B cell (primary cell): ENCODE data around the gene SPTBN1. TPM values are rescaled to one million over a fixed set of nuclear protein-coding genes. Genes with fewer than 3 reads are reported as not detected.

ENCODE experiments used
- ATAC-seq: fragments of 200-7000 bp; cut with Tn5 transposase; one replicate; pipeline ENCODE4 v1.10.0; 2021; ENCODE audit warnings: low read depth, mild to moderate bottlenecking, moderate number of reproducible peaks, moderate library complexity
- CTCF ChIA-PET: fragments of 350-600 bp; sonication (Branson Sonifier 250); formaldehyde crosslinking; loops from one replicate; lab custom pipeline; 2021; ENCODE audit warnings: antibody characterized with exemption, inconsistent platforms; lab: Charles Lee
- POLR2A ChIA-PET: fragments of 350-600 bp; sonication (Branson Sonifier 250); formaldehyde crosslinking; loops from one replicate; lab custom pipeline; 2021; ENCODE audit warnings: antibody characterized with exemption; lab: Charles Lee
- DNase-seq: peaks from one replicate; pipeline ENCODE4 v3.0.0; 2013
- H2AFZ ChIP-seq: 2 replicates; pipeline ENCODE4 v1.6.1; 2012; ENCODE audit warnings: mild to moderate bottlenecking, low read depth, low read length; ENCODE audit not compliant: insufficient read depth, poor library complexity, severe bottlenecking
- H3K27ac ChIP-seq, 2 donors: 1 replicate in 1 of 2; 2 replicates in 1 of 2; pipeline ENCODE4 v1.5.1; 2012 to 2013; ENCODE audit warnings: low read length in 2 of 2, mild to moderate bottlenecking in 2 of 2, moderate library complexity in 1 of 2
- H3K27me3 ChIP-seq, 4 experiments: fragments of 200-600 bp in 1 of 4; sonication (generic) in 1 of 4; replicated peaks in 1 of 4; 1 replicate in 2 of 4; 2 replicates in 2 of 4; pipeline versions ENCODE4 v1.6.1 to v1.7.0; 2013 to 2016; ENCODE audit warnings: low read length in 3 of 4, mild to moderate bottlenecking in 2 of 4, mixed read lengths in 1 of 4, moderate library complexity in 1 of 4; ENCODE audit not compliant: insufficient read depth in 4 of 4, control insufficient read depth in 3 of 4; ENCODE audit errors: control extremely low read depth in 1 of 4
- H3K36me3 ChIP-seq, 2 experiments: replicated peaks in 1 of 2; 1 replicate in 1 of 2; 2 replicates in 1 of 2; pipeline versions ENCODE4 v1.6.1 to v1.7.1; 2013; ENCODE audit warnings: low read length in 1 of 2; ENCODE audit not compliant: insufficient read depth in 2 of 2, control insufficient read depth in 1 of 2; ENCODE audit errors: control extremely low read depth in 1 of 2, extremely low read depth in 1 of 2
- H3K4me1 ChIP-seq, 2 donors: fragments of 200-600 bp in 1 of 2; sonication (generic) in 1 of 2; 1 replicate in 1 of 2; 2 replicates in 1 of 2; pipeline versions ENCODE4 v1.5.1 to v1.6.1; 2013 to 2017; ENCODE audit warnings: low read length in 2 of 2; ENCODE audit not compliant: control insufficient read depth in 2 of 2, insufficient read depth in 2 of 2
- H3K4me2 ChIP-seq: replicated peaks from 2 replicates; pipeline ENCODE3; 2012; ENCODE audit warnings: mild to moderate bottlenecking, low read depth, low read length; ENCODE audit not compliant: poor library complexity, severe bottlenecking
- H3K4me3 ChIP-seq, 5 experiments: fragments of 200-600 bp in 1 of 5; sonication (generic) in 1 of 5; 1 replicate in 3 of 5; 2 replicates in 2 of 5; pipeline versions ENCODE4 v1.5.1 to v1.7.0; 2011 to 2016; ENCODE audit warnings: low read length in 4 of 5, mild to moderate bottlenecking in 4 of 5, low read depth in 2 of 5, control low read depth in 1 of 5, moderate library complexity in 1 of 5; ENCODE audit not compliant: insufficient read depth in 1 of 5; ENCODE audit errors: control extremely low read depth in 1 of 5, extremely low read depth in 1 of 5
- H3K79me2 ChIP-seq: fragments of 200-600 bp; sonication (generic); one replicate; pipeline ENCODE4 v1.6.0; 2016; ENCODE audit warnings: low read length; ENCODE audit not compliant: control insufficient read depth, insufficient read depth
- H3K9ac ChIP-seq: fragments of 200-600 bp; sonication (generic); 2 replicates; pipeline ENCODE4 v1.6.1; 2017; ENCODE audit warnings: mild to moderate bottlenecking, low read length, moderate library complexity
- H3K9me3 ChIP-seq, 3 donors: one replicate each; pipeline versions ENCODE4 v1.6.1 to v1.7.1; 2013; ENCODE audit warnings: low read length in 2 of 3; ENCODE audit not compliant: control insufficient read depth in 2 of 3, insufficient read depth in 1 of 3; ENCODE audit errors: control extremely low read depth in 1 of 3
- H4K20me1 ChIP-seq: 2 replicates; pipeline ENCODE4 v1.6.0; 2012; ENCODE audit warnings: mild to moderate bottlenecking, low read length; ENCODE audit not compliant: insufficient read depth, control insufficient read depth, poor library complexity, severe bottlenecking
- H3K27ac Mint-ChIP-seq: one replicate; pipeline ENCODE4 v1.8.0; 2021; ENCODE audit warnings: mixed read lengths
- H3K27me3 Mint-ChIP-seq: one replicate; pipeline ENCODE4 v1.8.0; 2021; ENCODE audit warnings: mixed read lengths
- H3K4me1 Mint-ChIP-seq: one replicate; pipeline ENCODE4 v1.8.0; 2021; ENCODE audit warnings: mixed read lengths
- H3K4me3 Mint-ChIP-seq: one replicate; pipeline ENCODE4 v1.8.0; 2021; ENCODE audit warnings: mixed read lengths
- H3K9me3 Mint-ChIP-seq: one replicate; pipeline ENCODE4 v1.8.0; 2022; ENCODE audit warnings: mixed read lengths; ENCODE audit not compliant: insufficient read depth
- EZH2 ChIP-seq: IDR thresholded peaks from 2 replicates; pipeline ENCODE4 v1.6.1; 2012; ENCODE audit warnings: borderline replicate concordance, low read depth, mild to moderate bottlenecking, moderate library complexity, low read length; ENCODE audit not compliant: insufficient read depth, poor library complexity, severe bottlenecking
- WGBS: methylation state at CpG from one replicate; pipeline ENCODE4 v1.1.5; 2013; ENCODE audit warnings: missing lambda C conversion rate; ENCODE audit not compliant: insufficient coverage; 5-methylcytosine and 5-hydroxymethylcytosine counted together
- intact Hi-C: fragments of 100-400 bp; cut with micrococcal nuclease; formaldehyde crosslinking; loops from one replicate; pipeline ENCODE4 v1.10.0; 2022
- polyA plus RNA-seq: library from polyadenylated mRNA; depleted of rRNA; stranded (reverse); fragments of >200 nt; gene quantifications from 2 replicates; pipeline ENCODE4 v1.2.3, GENCODE V29; 2012
- total RNA-seq, 2 donors: library from RNA; stranded (reverse); fragments of 120-200 nt in 1 of 2; gene quantifications; 1 replicate in 1 of 2; 2 replicates in 1 of 2; pipeline versions ENCODE4 v1.2.3 to v1.2.4, GENCODE V29; 2013 to 2022
- TF ChIP-seq, protein P1 (sequence below): fragments of 200-600 bp; IDR thresholded peaks from one replicate; pipeline ENCODE4 v1.8.0; 2022; ENCODE audit warnings: antibody characterized with exemption, mild to moderate bottlenecking

The SPTBN1 gene
- total and polyA plus RNA-seq, 2 donors (not counting 1 experiment from before 2014, with no cell fraction given): 43.7 to 144 TPM

DNA sequence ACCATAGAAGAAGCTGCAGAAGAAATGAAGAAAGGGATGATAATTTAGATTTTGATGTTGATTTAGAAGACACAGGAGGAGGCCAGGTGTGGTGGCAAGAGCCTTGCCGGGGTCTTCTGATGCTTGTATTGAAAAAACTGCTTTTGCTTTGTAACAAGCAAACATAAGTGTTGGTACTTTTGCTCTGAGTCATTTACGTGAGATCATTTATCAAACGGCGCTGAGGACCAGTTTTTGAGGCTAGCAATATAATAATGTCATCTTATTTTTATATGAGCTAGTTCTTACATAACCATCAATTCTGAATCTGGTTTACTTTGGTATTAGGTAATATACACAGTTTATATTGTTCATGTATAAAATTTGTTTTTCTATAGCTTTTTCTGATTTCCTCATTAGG lies 30.6 kb downstream of the SPTBN1 start:
- intact Hi-C loops: no loop called here
- CTCF ChIA-PET: no interaction called here
- H3K4me3 Mint-ChIP-seq: no peak overlapping the region

DNA sequence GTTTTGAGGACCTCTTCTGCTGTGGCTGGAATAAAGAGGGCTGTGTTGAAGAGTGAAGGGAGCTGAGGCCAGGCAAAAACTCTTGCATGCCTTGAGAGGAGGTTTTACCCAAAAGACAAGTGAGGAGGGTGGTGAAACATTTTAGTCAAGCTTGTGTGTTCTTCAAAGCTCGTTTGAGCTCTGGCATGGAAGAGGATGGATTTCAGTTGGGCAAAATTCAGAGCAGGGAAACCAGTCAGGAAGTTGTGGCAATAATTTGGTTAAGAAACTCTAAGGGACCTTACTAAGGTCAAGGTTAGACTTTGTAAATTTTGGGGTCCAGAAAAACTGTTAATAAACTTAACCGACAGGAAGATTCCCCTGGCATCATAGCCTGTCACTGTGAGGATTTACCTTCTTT lies 34.7 kb downstream of the SPTBN1 start:
- CTCF ChIA-PET: no interaction called here
- Mint-ChIP-seq H3K27ac (no peak overlapping the region), H3K4me1 (no peaks in the 10 kb centered on the region), H3K27me3 (peaks cover 26% of the 10 kb centered on the region), H3K9me3 (no peaks in the 10 kb centered on the region), H3K4me3 (no peak overlapping the region)
- H3K27ac ChIP-seq: no peak overlapping the region
- H3K79me2 ChIP-seq: no peaks in the 10 kb centered on the region
- intact Hi-C loops: no loop called here
- no peaks in the 10 kb centered on the region for H3K36me3 ChIP-seq
- no peaks in the 10 kb centered on the region for H3K4me1 ChIP-seq
- TF ChIP-seq, protein P1, sequence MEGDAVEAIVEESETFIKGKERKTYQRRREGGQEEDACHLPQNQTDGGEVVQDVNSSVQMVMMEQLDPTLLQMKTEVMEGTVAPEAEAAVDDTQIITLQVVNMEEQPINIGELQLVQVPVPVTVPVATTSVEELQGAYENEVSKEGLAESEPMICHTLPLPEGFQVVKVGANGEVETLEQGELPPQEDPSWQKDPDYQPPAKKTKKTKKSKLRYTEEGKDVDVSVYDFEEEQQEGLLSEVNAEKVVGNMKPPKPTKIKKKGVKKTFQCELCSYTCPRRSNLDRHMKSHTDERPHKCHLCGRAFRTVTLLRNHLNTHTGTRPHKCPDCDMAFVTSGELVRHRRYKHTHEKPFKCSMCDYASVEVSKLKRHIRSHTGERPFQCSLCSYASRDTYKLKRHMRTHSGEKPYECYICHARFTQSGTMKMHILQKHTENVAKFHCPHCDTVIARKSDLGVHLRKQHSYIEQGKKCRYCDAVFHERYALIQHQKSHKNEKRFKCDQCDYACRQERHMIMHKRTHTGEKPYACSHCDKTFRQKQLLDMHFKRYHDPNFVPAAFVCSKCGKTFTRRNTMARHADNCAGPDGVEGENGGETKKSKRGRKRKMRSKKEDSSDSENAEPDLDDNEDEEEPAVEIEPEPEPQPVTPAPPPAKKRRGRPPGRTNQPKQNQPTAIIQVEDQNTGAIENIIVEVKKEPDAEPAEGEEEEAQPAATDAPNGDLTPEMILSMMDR: no peak
- TF ChIP-seq EZH2: no peak
- H3K27me3 ChIP-seq: no peaks in the 10 kb centered on the region
- H3K9ac ChIP-seq: no peak overlapping the region
- no peak overlapping the region for H3K4me2 ChIP-seq
- H2AFZ ChIP-seq: no peak overlapping the region
- no peaks in the 10 kb centered on the region for H4K20me1 ChIP-seq
- ATAC-seq (no peak), DNase-seq (no peak)
- POLR2A ChIA-PET: no interaction called here
- H3K4me3 ChIP-seq: no peak overlapping the region
- no peaks in the 10 kb centered on the region for H3K9me3 ChIP-seq
- no CpG with 5 or more reads among the region's 2 CpGs for WGBS

More for the DNA sequence above, 30.6 kb downstream of the SPTBN1 start:
- POLR2A ChIA-PET: no interaction called here
- TF ChIP-seq, protein P1: no peak
- TF ChIP-seq EZH2: no peak
- Mint-ChIP-seq H3K27me3 (peaks cover 19% of the 10 kb centered on the region), H3K9me3 (peaks cover 3% of the 10 kb centered on the region), H3K27ac (no peak overlapping the region), H3K4me1 (no peaks in the 10 kb centered on the region)
- Histone ChIP-seq H3K4me3 (no peak overlapping the region), H3K4me1 (no peaks in the 10 kb centered on the region), H3K27me3 (no peaks in the 10 kb centered on the region), H3K9me3 (peaks cover 0 to 2% (median 0%) of the 10 kb centered on the region in 3 donors), H3K9ac (no peak overlapping the region), H3K4me2 (no peak overlapping the region), H3K36me3 (no peaks in the 10 kb centered on the region), H3K27ac (no peak overlapping the region), H4K20me1 (no peaks in the 10 kb centered on the region), H3K79me2 (no peaks in the 10 kb centered on the region), H2AFZ (no peak overlapping the region)
- WGBS: 75% methylated on average over 1 of the region's 4 CpGs
- DNase-seq (no peak), ATAC-seq (no peak)
